ENCODE results near the gene ARHGAP10.

The ARHGAP10 gene

DNA sequence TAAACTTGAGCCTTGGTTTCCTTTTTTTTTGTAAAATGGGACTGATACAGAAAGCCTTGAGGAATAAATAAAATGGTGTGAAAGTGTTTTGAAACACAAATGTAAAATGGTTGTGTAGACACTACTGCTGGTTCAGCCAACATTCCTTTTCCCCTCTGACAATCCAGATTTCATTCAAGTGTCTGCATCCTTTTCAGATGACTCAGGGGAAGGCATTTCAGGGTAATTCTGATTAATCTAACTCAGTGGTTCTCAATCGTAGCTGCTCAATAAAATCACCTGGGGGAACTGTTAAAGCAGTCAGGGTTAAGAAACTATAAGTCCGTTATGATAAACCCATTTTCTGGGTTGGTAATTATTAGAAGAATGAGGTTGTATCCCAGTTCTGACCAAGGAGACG, 4.6 kb downstream of the ARHGAP10 start:
- TF ChIP-seq JUND (IDR thresholded peaks at IDR 0.05; ENCODE audit: low read depth): no peak
- in situ Hi-C loops (cut with HindIII; ENCODE audit: low pct_unique_long_range_greater_than_20kb, low sequenced_read_pairs): no loop called here
- DNase-seq (ENCODE audit: low read depth in 1 of 2, low spot score in 1 of 2): no peak

GRCh38 chr4:147737623-147738022, 5.7 kb downstream of the ARHGAP10 start:
- DNase-seq (ENCODE audit: low read depth in 1 of 2, low spot score in 1 of 2): no peak
- TF ChIP-seq JUND (IDR thresholded peaks at IDR 0.05; ENCODE audit: low read depth): no peak
- in situ Hi-C loops (cut with HindIII; ENCODE audit: low pct_unique_long_range_greater_than_20kb, low sequenced_read_pairs): no loop called here

DNA sequence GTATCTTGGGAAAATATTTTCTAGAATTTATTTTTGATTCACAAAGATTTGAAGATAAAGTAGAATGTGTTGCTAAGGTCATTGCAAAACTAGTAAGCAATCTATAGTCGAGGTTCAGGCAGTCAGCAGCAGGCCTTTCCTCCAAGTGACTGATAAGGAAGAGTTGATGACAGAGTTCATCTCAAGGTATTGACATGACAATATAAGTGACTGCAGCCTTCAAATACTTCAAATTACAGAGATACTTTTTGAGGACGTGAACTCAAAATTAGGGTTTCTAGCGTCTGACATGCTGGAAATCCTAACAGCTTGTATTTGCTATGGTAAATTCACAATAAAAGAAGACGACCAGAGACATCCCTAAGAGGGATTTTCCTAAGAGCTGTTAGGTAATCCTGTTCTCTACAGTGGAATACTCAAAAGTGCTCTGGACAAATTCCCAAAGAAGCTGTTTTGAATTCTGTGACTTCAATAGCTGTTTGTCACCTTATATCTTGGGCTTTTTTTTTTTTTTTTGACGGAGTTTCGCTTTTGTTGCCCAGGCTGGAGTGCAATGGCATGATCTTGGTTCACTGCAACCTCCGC, 7.4 kb downstream of the ARHGAP10 start:
- in situ Hi-C loops (cut with HindIII; ENCODE audit: low pct_unique_long_range_greater_than_20kb, low sequenced_read_pairs): no loop called here
- no peak for TF ChIP-seq JUND (IDR thresholded peaks at IDR 0.05; ENCODE audit: low read depth)
- no peak for DNase-seq (ENCODE audit: low read depth in 1 of 2, low spot score in 1 of 2)

- in situ Hi-C loops (cut with HindIII; ENCODE audit: low pct_unique_long_range_greater_than_20kb, low sequenced_read_pairs): no loop called here
- no peak for DNase-seq (ENCODE audit: low read depth in 1 of 2, low spot score in 1 of 2)
- no peak for TF ChIP-seq JUND (IDR thresholded peaks at IDR 0.05; ENCODE audit: low read depth)
Observed at GRCh38 chr4:147740176-147740575, 8.3 kb downstream of the ARHGAP10 start.

DNA sequence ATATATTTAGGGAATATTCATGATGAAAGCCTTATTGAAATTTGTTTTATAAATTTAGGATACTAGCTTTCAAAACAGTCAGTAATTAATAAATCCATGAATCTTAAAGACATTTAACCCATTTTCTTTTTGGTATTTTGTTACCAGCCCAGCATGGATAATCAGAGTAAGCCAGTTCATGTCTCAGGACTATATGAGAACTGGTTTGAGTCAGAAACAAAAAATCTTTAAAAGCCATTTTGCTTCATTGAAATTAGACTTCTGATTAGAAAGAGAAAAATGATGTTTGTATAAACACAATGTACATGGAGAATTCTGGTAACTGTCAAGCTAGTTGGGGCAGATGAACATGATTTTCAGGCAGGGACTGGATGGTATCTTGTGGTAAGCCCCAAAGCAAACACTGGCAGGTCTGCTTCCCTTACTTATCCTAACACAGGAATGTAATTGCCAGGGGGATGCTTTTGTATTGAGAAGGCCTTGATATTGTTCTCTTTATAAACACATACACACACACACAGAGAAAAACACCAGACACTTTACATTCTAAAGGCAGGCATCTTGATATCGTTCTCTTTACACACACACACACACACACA, 9.4 kb downstream of the ARHGAP10 start:
- in situ Hi-C loops (cut with HindIII; ENCODE audit: low pct_unique_long_range_greater_than_20kb, low sequenced_read_pairs): no loop called here
- TF ChIP-seq JUND (IDR thresholded peaks at IDR 0.05; ENCODE audit: low read depth): no peak

DNA sequence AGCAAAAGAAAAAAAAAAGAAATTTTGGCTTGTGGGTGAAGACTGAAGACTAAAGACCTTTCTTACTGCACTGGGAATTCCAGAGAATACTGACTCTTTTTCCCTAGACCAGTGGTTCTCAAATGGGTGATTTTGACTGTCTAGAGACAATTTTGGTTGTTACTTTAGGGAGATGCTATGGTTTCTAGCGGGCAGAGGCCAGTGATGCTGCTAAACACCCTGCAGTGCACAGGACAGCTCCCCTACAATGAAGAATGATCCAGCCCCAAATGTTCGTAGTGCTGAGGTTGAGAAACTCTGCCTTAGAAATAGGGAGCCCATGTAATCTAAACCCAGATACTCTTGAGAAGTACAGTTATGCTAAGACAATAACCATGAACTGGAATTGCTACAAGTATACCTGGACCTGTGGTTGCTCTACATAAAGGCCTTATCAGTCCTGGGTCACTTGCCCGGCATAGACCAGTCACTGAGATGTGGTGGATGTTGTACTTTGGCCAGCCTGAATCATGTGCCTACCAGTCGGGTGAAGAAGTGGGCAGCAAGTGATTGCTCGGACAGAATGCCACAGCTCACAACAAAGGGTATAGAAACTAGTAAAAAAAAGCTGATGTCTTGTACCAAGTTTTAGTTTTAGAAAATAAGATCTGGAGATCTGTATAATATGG, 16.0 kb downstream of the ARHGAP10 start:
- no peak for TF ChIP-seq JUND (IDR thresholded peaks at IDR 0.05; ENCODE audit: low read depth)
- in situ Hi-C loops (cut with HindIII; ENCODE audit: low pct_unique_long_range_greater_than_20kb, low sequenced_read_pairs): no loop called here
- DNase-seq (ENCODE audit: low read depth in 1 of 2, low spot score in 1 of 2): no peak

More for the DNA sequence above, 9.4 kb downstream of the ARHGAP10 start:
- peak in 1 of 2 experiments; percentile 77 for DNase-seq (ENCODE audit: low read depth in 1 of 2, low spot score in 1 of 2)

DNA sequence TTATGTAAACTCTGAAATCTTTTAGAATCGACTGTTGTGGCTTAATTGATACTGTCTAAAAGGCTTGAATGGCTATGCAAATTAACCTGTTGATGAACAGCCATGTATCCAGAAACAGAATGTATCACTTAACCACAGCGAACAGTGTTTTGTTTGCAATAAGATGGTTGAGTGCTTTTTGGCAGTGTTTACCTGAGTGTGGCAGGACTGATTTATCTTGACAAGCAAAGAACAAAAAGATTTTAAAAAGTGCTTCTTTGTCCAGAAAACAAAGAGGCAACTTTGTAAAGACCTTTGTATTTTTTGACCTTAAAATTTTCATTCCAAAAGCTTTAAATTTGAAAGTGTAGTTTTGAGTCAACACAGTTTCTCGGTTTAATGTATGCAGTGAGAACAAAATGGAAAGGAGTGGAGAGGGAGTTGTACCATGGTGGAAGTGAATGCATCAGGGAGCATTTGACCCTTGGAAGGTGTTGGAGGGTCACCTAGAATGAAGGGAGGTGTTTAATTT, 18.0 kb downstream of the ARHGAP10 start:
- no peak for TF ChIP-seq JUND (IDR thresholded peaks at IDR 0.05; ENCODE audit: low read depth)
- DNase-seq (ENCODE audit: low read depth in 1 of 2, low spot score in 1 of 2): peak in 1 of 2 experiments; percentile 39
- in situ Hi-C loops (cut with HindIII; ENCODE audit: low pct_unique_long_range_greater_than_20kb, low sequenced_read_pairs): no loop called here

DNA sequence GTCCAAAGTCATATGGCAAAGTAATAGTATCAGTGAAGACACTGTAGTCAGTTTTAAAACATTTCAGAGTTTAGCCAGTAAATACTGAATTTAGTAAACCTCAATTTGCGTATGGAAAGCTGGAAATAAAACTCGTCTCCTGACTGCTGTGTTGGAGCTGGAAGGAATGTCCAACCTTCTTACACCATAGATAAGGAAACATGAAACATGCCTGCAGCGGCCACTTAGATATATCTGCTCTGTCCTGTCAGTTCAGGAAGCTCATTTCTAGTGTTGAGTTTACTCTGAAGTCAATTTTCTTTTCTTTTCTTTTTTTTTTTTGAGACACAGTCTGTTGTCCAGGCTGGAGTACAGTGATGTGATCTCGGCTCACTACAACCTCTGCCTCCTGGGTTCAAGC, 21.2 kb downstream of the ARHGAP10 start:
- no peak for DNase-seq (ENCODE audit: low read depth in 1 of 2, low spot score in 1 of 2)
- in situ Hi-C loops (cut with HindIII; ENCODE audit: low pct_unique_long_range_greater_than_20kb, low sequenced_read_pairs): no loop called here
- TF ChIP-seq JUND (IDR thresholded peaks at IDR 0.05; ENCODE audit: low read depth): no peak

DNA sequence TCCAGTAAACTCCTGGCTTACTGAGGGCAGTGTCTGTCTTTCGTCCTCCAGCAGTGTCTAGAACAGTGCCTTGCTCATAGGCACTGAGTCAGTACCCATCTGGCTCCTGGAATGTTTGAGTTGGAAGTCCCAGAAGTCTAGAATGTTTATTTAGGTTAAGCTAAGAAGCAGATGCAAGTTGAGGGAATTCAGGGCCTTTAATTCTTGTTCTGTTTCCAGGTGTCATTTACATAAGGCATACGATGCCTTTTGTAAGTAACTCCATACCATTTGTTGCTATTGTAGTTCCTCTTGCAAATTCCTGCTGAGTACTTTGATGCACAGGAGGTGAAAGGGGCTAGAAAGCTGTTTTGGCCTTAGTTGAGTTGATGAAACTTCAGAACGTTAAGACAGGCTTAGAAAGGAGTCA, 22.2 kb downstream of the ARHGAP10 start:
- DNase-seq (ENCODE audit: low read depth in 1 of 2, low spot score in 1 of 2): peak in 1 of 2 experiments; percentile 57
- TF ChIP-seq JUND (IDR thresholded peaks at IDR 0.05; ENCODE audit: low read depth): no peak
- in situ Hi-C loops (cut with HindIII; ENCODE audit: low pct_unique_long_range_greater_than_20kb, low sequenced_read_pairs): no loop called here

GRCh38 chr4:147755561-147756295, 23.8 kb downstream of the ARHGAP10 start:
- in situ Hi-C loops (cut with HindIII; ENCODE audit: low pct_unique_long_range_greater_than_20kb, low sequenced_read_pairs): no loop called here
- DNase-seq (ENCODE audit: low read depth in 1 of 2, low spot score in 1 of 2): no peak
- no peak for TF ChIP-seq JUND (IDR thresholded peaks at IDR 0.05; ENCODE audit: low read depth)

DNA sequence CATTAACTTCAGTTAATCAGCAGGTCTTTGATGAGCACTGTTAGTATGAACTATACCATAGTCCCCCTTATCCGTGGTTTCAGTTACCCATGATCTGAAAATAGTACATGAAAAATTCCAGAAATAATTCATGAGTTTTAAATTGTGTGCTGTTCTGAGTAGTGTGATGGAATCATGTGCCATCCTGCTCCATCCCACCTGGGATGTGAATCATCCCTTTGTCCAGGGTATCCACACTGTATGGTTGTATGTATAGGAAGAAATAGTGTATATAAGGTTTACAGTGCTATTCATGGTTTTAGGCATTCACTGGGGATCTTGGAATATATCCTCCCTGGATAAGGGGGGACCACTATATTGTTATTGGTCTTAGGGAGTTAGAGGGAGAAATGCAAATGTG, 24.5 kb downstream of the ARHGAP10 start:
- in situ Hi-C loops (cut with HindIII; ENCODE audit: low pct_unique_long_range_greater_than_20kb, low sequenced_read_pairs): no loop called here
- TF ChIP-seq JUND (IDR thresholded peaks at IDR 0.05; ENCODE audit: low read depth): no peak
- DNase-seq (ENCODE audit: low read depth in 1 of 2, low spot score in 1 of 2): no peak

DNA sequence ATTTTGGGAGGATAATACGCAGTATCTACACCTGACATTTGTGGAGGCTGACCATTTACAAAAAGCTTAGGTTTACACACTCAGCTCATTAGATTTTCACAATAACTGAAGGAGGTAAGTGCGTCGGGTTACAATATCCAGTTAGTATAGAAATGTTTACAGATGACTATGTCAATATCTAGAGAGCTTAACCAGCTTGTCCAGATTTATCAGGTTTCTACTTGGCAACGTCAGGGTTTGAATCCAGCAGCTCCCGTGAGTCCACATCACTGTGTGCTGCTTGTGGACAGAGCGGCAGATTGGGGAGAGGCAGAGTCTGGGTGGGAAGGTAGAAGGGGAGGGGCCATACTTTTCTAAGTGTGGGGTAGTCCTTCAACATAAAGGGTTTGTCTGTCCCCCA, 28.3 kb downstream of the ARHGAP10 start:
- DNase-seq (ENCODE audit: low read depth in 1 of 2, low spot score in 1 of 2): peak in 1 of 2 experiments; percentile 77
- in situ Hi-C loops (cut with HindIII; ENCODE audit: low pct_unique_long_range_greater_than_20kb, low sequenced_read_pairs): no loop called here
- no peak for TF ChIP-seq JUND (IDR thresholded peaks at IDR 0.05; ENCODE audit: low read depth)

DNA sequence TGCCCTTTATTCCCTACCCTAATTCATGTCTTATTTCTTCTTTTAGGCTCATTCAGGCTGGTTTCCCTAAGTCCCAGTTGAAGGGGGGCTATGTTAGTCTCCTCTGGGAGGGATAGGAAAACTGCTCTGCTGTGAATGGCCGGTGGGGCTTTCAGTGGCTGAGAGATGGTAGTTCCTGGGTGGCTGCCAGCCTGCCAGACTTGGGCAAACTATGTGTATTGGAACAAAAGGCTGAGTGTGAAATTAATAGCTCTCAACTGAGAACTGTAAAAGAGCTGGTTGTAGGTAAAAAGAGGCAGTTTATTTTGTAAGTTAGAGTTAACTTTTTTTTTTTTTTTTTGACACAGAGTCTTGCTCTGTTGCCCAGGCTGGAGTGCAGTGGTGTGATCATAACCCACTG, 28.8 kb downstream of the ARHGAP10 start:
- in situ Hi-C loops (cut with HindIII; ENCODE audit: low pct_unique_long_range_greater_than_20kb, low sequenced_read_pairs): no loop called here
- no peak for DNase-seq (ENCODE audit: low read depth in 1 of 2, low spot score in 1 of 2)
- no peak for TF ChIP-seq JUND (IDR thresholded peaks at IDR 0.05; ENCODE audit: low read depth)

All from T47D (cell line).